ENCODE data around the gene MAP1LC3B.
"Not testable (repeated sequence)": the region's sequence is repeated elsewhere in the genome, so short reads cannot be mapped to it uniquely, and the experiment has no call there.

Gene MAP1LC3B

GRCh38 chr16:87380403-87380802 lies 11.7 kb upstream of the MAP1LC3B start:
- no peaks in the 10 kb centered on the region for H3K27me3 ChIP-seq (ENCODE audit: control insufficient read depth in 5 of 5, insufficient read depth in 4 of 5, low read length in 5 of 5)
- peak overlapping the region in 4 of 5 donors; percentile 29 to 85 (median 76) for H3K4me3 ChIP-seq (ENCODE audit: low read depth in 1 of 5, low read length in 5 of 5)
- H3K36me3 ChIP-seq (ENCODE audit: control insufficient read depth in 5 of 5, insufficient read depth in 5 of 5, low read length in 5 of 5): no peaks in the 10 kb centered on the region
- H3K4me1 ChIP-seq (ENCODE audit: control insufficient read depth in 5 of 5, insufficient read depth in 5 of 5, low read length in 5 of 5): peaks cover 3 to 51% (median 44%) of the 10 kb centered on the region in 5 donors
- peak overlapping the region; percentile 76 for H3K27ac ChIP-seq (ENCODE audit: low read depth, low read length)
- H3K9ac ChIP-seq (ENCODE audit: low read length in 5 of 5): peak overlapping the region in 1 of 5 donors; percentile 57
- no peaks in the 10 kb centered on the region for H3K9me3 ChIP-seq (ENCODE audit: control insufficient read depth in 5 of 5, low read length in 5 of 5)

DNA sequence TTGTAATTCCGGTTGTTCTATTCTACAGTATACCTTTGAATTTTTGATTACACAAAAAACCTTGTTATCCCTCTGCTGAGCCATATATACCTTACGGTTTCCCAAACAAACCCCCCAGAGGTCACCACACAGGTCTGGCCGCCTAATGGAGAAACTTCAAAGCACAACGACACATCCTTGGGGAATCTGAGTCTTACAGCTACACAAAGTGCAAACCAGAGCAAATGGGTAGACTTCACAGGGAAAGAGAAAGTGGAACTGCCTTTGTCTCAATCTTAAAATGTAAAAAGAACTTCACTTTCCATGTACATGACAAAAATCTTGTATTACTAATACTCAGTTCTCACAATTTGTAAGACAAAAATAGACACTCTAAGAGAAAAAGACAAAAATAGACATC lies 11.3 kb upstream of the MAP1LC3B start:
- Histone ChIP-seq H3K27me3 (ENCODE audit: control insufficient read depth in 5 of 5, insufficient read depth in 4 of 5, low read length in 5 of 5) (no peaks in the 10 kb centered on the region), H3K4me1 (ENCODE audit: control insufficient read depth in 5 of 5, insufficient read depth in 5 of 5, low read length in 5 of 5) (peaks cover 3 to 46% (median 39%) of the 10 kb centered on the region in 5 donors), H3K9me3 (ENCODE audit: control insufficient read depth in 5 of 5, low read length in 5 of 5) (no peaks in the 10 kb centered on the region), H3K4me3 (ENCODE audit: low read depth in 1 of 5, low read length in 5 of 5) (peak overlapping the region; percentile 59 to 85 (median 79)), H3K27ac (ENCODE audit: low read depth, low read length) (peak overlapping the region; percentile 76), H3K9ac (ENCODE audit: low read length in 5 of 5) (peak overlapping the region; percentile 8 to 70 (median 43)), H3K36me3 (ENCODE audit: control insufficient read depth in 5 of 5, insufficient read depth in 5 of 5, low read length in 5 of 5) (no peaks in the 10 kb centered on the region)

- Histone ChIP-seq H3K27ac (ENCODE audit: low read depth, low read length) (peak overlapping the region; percentile 86), H3K9me3 (ENCODE audit: control insufficient read depth in 5 of 5, low read length in 5 of 5) (no peaks in the 10 kb centered on the region), H3K9ac (ENCODE audit: low read length in 5 of 5) (peak overlapping the region; percentile 48 to 88 (median 83)), H3K4me3 (ENCODE audit: low read depth in 1 of 5, low read length in 5 of 5) (peak overlapping the region; percentile 66 to 85 (median 79)), H3K4me1 (ENCODE audit: control insufficient read depth in 5 of 5, insufficient read depth in 5 of 5, low read length in 5 of 5) (peaks cover 3 to 47% (median 43%) of the 10 kb centered on the region in 5 donors), H3K36me3 (ENCODE audit: control insufficient read depth in 5 of 5, insufficient read depth in 5 of 5, low read length in 5 of 5) (no peaks in the 10 kb centered on the region), H3K27me3 (ENCODE audit: control insufficient read depth in 5 of 5, insufficient read depth in 4 of 5, low read length in 5 of 5) (no peaks in the 10 kb centered on the region)
Measured at GRCh38 chr16:87382023-87382785, 9.9 kb upstream of the MAP1LC3B start.

DNA sequence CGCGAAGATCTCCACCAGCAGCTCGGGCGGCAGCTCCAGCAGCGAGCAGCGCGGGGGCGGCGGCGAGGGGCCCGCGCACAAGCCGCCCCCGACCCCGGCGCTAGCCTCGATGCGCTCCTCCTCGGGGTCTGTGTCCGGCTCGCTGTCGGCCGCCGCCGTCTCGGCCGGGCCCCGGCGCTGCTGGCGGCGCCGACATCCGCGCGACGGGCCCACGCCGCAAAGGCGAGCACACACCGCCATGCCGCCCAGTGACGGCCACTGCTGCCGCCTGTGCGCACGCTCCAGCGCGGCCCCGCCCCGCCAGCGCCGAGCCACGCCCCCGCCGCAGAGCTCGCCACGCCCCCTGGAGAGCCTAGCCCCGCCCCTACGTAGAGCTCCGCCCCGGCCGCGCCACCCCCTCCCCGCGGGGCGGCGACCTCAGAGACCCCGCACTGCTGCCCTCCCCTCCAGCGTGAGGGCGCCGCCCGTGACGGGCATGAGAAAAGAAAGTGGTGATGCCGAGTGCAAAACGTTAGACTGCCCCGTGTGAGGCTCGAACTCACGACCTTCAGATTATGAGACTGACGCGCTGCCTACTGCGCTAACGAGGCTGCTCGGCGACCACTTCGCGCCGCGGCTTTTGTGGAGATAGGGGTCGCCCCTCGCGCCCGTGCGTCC lies 8.5 kb upstream of the MAP1LC3B start, which contains the start of gene FBXO31:
Gene FBXO31, minus strand, starts transcription at position 272 of the 657 bp plus-strand sequence. Its CDS starts 32 bp downstream, at position 240.
- Histone ChIP-seq H3K36me3 (ENCODE audit: control insufficient read depth in 5 of 5, insufficient read depth in 5 of 5, low read length in 5 of 5) (no peaks in the 10 kb centered on the region), H3K4me3 (ENCODE audit: low read depth in 1 of 5, low read length in 5 of 5) (peak within 1 kb of the TSS; percentile 74 to 85 (median 79)), H3K9ac (ENCODE audit: low read length in 5 of 5) (peak within 1 kb of the TSS in 4 of 5 donors; percentile 83 to 88 (median 84)), H3K9me3 (ENCODE audit: control insufficient read depth in 5 of 5, low read length in 5 of 5) (no peaks in the 10 kb centered on the region), H3K27ac (ENCODE audit: low read depth, low read length) (peak within 1 kb of the TSS; percentile 86), H3K4me1 (ENCODE audit: control insufficient read depth in 5 of 5, insufficient read depth in 5 of 5, low read length in 5 of 5) (peaks cover 11 to 61% (median 52%) of the 10 kb centered on the region in 5 donors), H3K27me3 (ENCODE audit: control insufficient read depth in 5 of 5, insufficient read depth in 4 of 5, low read length in 5 of 5) (no peaks in the 10 kb centered on the region)

DNA sequence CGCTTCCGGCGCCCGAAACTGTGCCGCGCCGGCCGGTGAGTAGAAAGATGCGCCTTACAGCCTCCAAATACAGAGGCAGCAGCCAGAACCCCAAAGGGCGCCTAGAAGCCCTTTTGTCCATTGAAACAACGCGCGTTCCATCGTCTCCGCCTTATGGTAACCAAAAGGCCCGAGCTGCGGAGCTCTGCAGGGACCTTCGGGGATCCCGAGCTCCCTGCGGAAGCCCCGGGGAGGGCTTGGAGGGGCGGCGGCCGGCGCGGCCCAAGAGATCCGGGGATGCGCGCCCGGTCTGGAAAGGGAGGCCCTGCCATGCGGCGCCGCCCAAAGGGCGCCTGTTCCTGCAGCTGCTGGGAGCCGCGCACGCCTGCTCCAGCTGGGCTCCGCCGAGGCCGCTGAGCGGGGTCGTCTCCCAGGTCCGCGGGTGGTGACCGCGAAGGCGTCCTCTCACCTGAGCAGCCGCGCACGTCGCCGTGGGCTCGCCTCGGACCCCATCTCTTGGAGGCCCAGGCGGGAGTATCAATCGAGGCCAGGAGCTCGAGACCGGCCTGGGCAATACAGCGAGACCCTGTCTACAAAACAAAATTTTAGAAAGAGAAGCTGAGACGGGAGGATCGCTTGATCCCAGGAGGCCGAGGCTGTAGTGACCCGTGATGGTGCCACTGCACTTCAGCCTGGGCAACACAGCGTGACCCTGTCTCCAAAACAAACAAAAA lies 7.8 kb upstream of the MAP1LC3B start:
- no peaks in the 10 kb centered on the region for H3K27me3 ChIP-seq (ENCODE audit: control insufficient read depth in 5 of 5, insufficient read depth in 4 of 5, low read length in 5 of 5)

GRCh38 chr16:87384875-87385167 lies 7.3 kb upstream of the MAP1LC3B start:
- Histone ChIP-seq H3K4me1 (ENCODE audit: control insufficient read depth in 5 of 5, insufficient read depth in 5 of 5, low read length in 5 of 5) (peaks cover 11 to 57% (median 52%) of the 10 kb centered on the region in 5 donors), H3K9ac (ENCODE audit: low read length in 5 of 5) (peak overlapping the region in 3 of 5 donors; percentile 75 to 77 (median 76)), H3K27ac (ENCODE audit: low read depth, low read length) (peak overlapping the region; percentile 74), H3K4me3 (ENCODE audit: low read depth in 1 of 5, low read length in 5 of 5) (peak overlapping the region; percentile 36 to 85 (median 79))
- H3K9me3 ChIP-seq (ENCODE audit: control insufficient read depth in 5 of 5, low read length in 5 of 5); H3K27me3 ChIP-seq (ENCODE audit: control insufficient read depth in 5 of 5, insufficient read depth in 4 of 5, low read length in 5 of 5); H3K36me3 ChIP-seq (ENCODE audit: control insufficient read depth in 5 of 5, insufficient read depth in 5 of 5, low read length in 5 of 5): not testable (repeated sequence)

More for the DNA sequence above, 7.8 kb upstream of the MAP1LC3B start:
- H3K4me3 ChIP-seq (ENCODE audit: low read depth in 1 of 5, low read length in 5 of 5): peak overlapping the region; percentile 74 to 85 (median 79)
- no peaks in the 10 kb centered on the region for H3K9me3 ChIP-seq (ENCODE audit: control insufficient read depth in 5 of 5, low read length in 5 of 5)
- H3K9ac ChIP-seq (ENCODE audit: low read length in 5 of 5): peak overlapping the region in 4 of 5 donors; percentile 75 to 77 (median 76)
- peaks cover 11 to 58% (median 52%) of the 10 kb centered on the region in 5 donors for H3K4me1 ChIP-seq (ENCODE audit: control insufficient read depth in 5 of 5, insufficient read depth in 5 of 5, low read length in 5 of 5)
- H3K27ac ChIP-seq (ENCODE audit: low read depth, low read length): peak overlapping the region; percentile 74
- H3K36me3 ChIP-seq (ENCODE audit: control insufficient read depth in 5 of 5, insufficient read depth in 5 of 5, low read length in 5 of 5): no peaks in the 10 kb centered on the region

GRCh38 chr16:87387942-87388817 lies 4.0 kb upstream of the MAP1LC3B start:
- Histone ChIP-seq H3K27ac (ENCODE audit: low read depth, low read length) (peak overlapping the region; percentile 97), H3K9me3 (ENCODE audit: control insufficient read depth in 5 of 5, low read length in 5 of 5) (no peaks in the 10 kb centered on the region), H3K36me3 (ENCODE audit: control insufficient read depth in 5 of 5, insufficient read depth in 5 of 5, low read length in 5 of 5) (no peaks in the 10 kb centered on the region), H3K9ac (ENCODE audit: low read length in 5 of 5) (peak overlapping the region in 3 of 5 donors; percentile 28 to 63 (median 55)), H3K4me3 (ENCODE audit: low read depth in 1 of 5, low read length in 5 of 5) (peak overlapping the region; percentile 32 to 45 (median 42)), H3K4me1 (ENCODE audit: control insufficient read depth in 5 of 5, insufficient read depth in 5 of 5, low read length in 5 of 5) (peaks cover 8 to 41% (median 34%) of the 10 kb centered on the region in 5 donors), H3K27me3 (ENCODE audit: control insufficient read depth in 5 of 5, insufficient read depth in 4 of 5, low read length in 5 of 5) (no peaks in the 10 kb centered on the region)

DNA sequence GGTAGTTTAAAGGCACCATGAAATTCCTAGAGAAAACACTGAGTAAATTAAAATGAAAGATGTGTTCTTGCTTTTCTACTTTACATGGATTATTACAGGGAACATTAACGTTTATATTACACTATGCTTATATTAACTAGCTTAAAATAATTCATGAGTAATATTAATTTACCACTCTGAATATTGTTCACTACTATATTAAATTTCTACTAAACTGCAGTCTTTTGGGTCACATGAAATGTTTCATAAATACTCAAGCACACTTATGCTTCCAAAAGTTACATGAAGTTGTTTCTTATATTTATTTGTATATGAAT lies 3.4 kb upstream of the MAP1LC3B start:
- H3K27me3 ChIP-seq (ENCODE audit: control insufficient read depth in 5 of 5, insufficient read depth in 4 of 5, low read length in 5 of 5): no peaks in the 10 kb centered on the region
- H3K9me3 ChIP-seq (ENCODE audit: control insufficient read depth in 5 of 5, low read length in 5 of 5): no peaks in the 10 kb centered on the region
- peak overlapping the region in 1 of 5 donors; percentile 8 for H3K4me3 ChIP-seq (ENCODE audit: low read depth in 1 of 5, low read length in 5 of 5)
- H3K4me1 ChIP-seq (ENCODE audit: control insufficient read depth in 5 of 5, insufficient read depth in 5 of 5, low read length in 5 of 5): peaks cover 8 to 47% (median 40%) of the 10 kb centered on the region in 5 donors
- peak overlapping the region in 2 of 5 donors; percentile 26 to 28 for H3K9ac ChIP-seq (ENCODE audit: low read length in 5 of 5)
- H3K27ac ChIP-seq (ENCODE audit: low read depth, low read length): peak overlapping the region; percentile 97
- H3K36me3 ChIP-seq (ENCODE audit: control insufficient read depth in 5 of 5, insufficient read depth in 5 of 5, low read length in 5 of 5): no peaks in the 10 kb centered on the region

DNA sequence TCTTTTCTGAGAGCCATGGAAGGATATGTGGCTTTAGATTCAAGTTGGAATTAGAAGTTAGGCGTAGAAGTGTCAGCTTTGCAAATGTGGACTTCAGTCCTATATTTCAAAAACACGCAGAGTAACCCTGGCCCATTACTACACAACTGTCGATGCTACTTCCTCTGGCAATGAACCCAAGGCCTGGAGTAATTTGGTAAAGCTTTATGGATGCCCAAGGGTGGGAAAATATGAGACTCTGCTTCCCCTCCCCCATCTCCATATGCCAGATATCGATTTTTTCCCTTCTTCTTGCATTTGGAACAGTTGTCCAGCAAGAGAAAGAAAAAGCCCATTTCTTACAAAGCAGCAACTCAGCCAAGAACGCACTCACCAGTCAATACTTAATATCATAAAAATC lies 2.9 kb upstream of the MAP1LC3B start:
- H3K36me3 ChIP-seq (ENCODE audit: control insufficient read depth in 5 of 5, insufficient read depth in 5 of 5, low read length in 5 of 5): no peaks in the 10 kb centered on the region
- H3K4me3 ChIP-seq (ENCODE audit: low read depth in 1 of 5, low read length in 5 of 5): no peak overlapping the region
- peak overlapping the region in 1 of 5 donors; percentile 28 for H3K9ac ChIP-seq (ENCODE audit: low read length in 5 of 5)
- H3K4me1 ChIP-seq (ENCODE audit: control insufficient read depth in 5 of 5, insufficient read depth in 5 of 5, low read length in 5 of 5): peaks cover 9 to 50% (median 42%) of the 10 kb centered on the region in 5 donors
- H3K27me3 ChIP-seq (ENCODE audit: control insufficient read depth in 5 of 5, insufficient read depth in 4 of 5, low read length in 5 of 5): no peaks in the 10 kb centered on the region
- H3K27ac ChIP-seq (ENCODE audit: low read depth, low read length): peak overlapping the region; percentile 39
- H3K9me3 ChIP-seq (ENCODE audit: control insufficient read depth in 5 of 5, low read length in 5 of 5): no peaks in the 10 kb centered on the region
